Esophagus squamous epithelium (tissue), 4 donors: ENCODE data around the gene NFATC4.

Source experiments
- POLR2A ChIP-seq, 4 donors: fragments of 450-650 bp; IDR thresholded peaks; one replicate each; pipeline ENCODE4 v1.6.1; 2017; ENCODE audit warnings: antibody characterized with exemption in 4 of 4, mild to moderate bottlenecking in 4 of 4, moderate library complexity in 3 of 4
- TF ChIP-seq, protein P1 (sequence below), 6 experiments: fragments of 450-650 bp in 4 of 6; fragments of 200-600 bp in 2 of 6; sonication (generic) in 2 of 6; IDR thresholded peaks; one replicate each; pipeline ENCODE4 v1.5.1; 2016 to 2019; ENCODE audit warnings: antibody characterized with exemption in 6 of 6, mild to moderate bottlenecking in 4 of 6, moderate library complexity in 4 of 6

DNA sequence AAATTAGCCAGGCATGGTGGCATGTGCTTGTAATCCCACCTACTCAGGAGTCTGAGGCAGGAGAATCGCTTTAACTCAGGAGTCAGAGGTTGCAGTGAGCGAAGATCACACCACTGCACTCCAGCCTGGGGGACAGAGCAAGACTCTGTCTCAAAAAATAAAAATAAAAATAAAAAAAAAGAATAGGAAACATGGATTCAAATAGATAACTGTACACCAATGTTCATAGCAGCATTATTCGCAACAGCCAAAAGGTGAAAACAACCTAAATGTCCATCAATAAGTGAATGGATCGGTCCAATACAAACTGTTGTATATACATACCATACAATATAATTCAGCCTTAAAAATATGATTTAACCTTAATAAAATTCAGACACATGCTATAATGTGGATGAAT lies 25.1 kb upstream of the NFATC4 start:
- TF ChIP-seq, protein P1, sequence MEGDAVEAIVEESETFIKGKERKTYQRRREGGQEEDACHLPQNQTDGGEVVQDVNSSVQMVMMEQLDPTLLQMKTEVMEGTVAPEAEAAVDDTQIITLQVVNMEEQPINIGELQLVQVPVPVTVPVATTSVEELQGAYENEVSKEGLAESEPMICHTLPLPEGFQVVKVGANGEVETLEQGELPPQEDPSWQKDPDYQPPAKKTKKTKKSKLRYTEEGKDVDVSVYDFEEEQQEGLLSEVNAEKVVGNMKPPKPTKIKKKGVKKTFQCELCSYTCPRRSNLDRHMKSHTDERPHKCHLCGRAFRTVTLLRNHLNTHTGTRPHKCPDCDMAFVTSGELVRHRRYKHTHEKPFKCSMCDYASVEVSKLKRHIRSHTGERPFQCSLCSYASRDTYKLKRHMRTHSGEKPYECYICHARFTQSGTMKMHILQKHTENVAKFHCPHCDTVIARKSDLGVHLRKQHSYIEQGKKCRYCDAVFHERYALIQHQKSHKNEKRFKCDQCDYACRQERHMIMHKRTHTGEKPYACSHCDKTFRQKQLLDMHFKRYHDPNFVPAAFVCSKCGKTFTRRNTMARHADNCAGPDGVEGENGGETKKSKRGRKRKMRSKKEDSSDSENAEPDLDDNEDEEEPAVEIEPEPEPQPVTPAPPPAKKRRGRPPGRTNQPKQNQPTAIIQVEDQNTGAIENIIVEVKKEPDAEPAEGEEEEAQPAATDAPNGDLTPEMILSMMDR (IDR thresholded peaks at IDR 0.05), result no peak
- no peak for TF ChIP-seq POLR2A (IDR thresholded peaks at IDR 0.05)
